ENCODE measurements around the gene CTXND2. TPM values are rescaled to one million over a fixed set of nuclear protein-coding genes. Genes with fewer than 3 reads are reported as not detected.

Gene CTXND2
- total RNA-seq, 1 donor from 2014 or later = not detected

DNA sequence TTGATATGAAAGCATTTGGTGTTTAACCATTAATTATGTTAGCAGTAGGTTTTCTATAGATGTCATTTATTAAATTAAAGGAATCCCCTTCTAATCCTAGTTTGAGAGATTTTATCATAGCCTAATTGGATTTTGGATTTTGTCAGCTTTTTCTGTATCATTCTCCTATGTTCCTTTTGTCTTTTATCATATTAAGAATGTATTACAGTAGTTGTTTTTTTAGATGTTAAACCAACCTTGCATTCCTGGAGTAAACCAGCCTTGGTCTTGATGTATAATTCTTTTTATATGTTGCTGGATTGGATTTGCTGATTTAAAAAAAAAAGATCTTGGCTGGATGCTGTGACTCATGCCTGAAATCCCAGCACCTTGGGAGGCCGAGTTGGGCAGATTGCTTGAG, 44.8 kb downstream of the CTXND2 start:
- Histone ChIP-seq H3K36me3 (ENCODE audit: control insufficient read depth, insufficient read depth, low read length) (no peaks in the 10 kb centered on the region), H3K4me3 (ENCODE audit: low read depth, low read length) (no peak overlapping the region), H3K27me3 (ENCODE audit: control insufficient read depth, insufficient read depth, low read length) (no peaks in the 10 kb centered on the region)
- DNase-seq (ENCODE audit: low read depth) = no peak
- TF ChIP-seq, protein P1, sequence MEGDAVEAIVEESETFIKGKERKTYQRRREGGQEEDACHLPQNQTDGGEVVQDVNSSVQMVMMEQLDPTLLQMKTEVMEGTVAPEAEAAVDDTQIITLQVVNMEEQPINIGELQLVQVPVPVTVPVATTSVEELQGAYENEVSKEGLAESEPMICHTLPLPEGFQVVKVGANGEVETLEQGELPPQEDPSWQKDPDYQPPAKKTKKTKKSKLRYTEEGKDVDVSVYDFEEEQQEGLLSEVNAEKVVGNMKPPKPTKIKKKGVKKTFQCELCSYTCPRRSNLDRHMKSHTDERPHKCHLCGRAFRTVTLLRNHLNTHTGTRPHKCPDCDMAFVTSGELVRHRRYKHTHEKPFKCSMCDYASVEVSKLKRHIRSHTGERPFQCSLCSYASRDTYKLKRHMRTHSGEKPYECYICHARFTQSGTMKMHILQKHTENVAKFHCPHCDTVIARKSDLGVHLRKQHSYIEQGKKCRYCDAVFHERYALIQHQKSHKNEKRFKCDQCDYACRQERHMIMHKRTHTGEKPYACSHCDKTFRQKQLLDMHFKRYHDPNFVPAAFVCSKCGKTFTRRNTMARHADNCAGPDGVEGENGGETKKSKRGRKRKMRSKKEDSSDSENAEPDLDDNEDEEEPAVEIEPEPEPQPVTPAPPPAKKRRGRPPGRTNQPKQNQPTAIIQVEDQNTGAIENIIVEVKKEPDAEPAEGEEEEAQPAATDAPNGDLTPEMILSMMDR (IDR thresholded peaks at IDR 0.05; ENCODE audit: insufficient read depth, low read length, poor library complexity, severe bottlenecking) = no peak

DNA sequence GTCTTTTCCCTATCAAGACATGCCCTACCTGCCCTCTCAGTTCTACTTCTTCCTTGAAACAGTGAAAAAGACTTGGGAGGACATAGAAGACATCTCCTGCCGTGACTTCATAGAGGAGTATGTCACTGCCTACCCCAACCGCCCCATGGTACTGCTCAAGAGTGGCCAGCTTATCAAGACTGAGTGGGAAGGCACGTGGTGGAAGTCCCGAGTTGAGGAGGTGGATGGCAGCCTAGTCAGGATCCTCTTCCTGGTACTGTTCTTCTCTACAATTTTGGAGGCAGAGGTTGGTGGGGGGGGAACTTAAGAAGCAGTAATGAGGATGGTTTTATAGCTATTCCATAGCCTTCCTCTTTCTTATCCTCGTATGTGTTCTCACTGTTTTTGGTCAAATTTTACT, 57.9 kb downstream of the CTXND2 start:
- Histone ChIP-seq H3K36me3 (ENCODE audit: control insufficient read depth, insufficient read depth, low read length) (peaks cover 2% of the 10 kb centered on the region), H3K27me3 (ENCODE audit: control insufficient read depth, insufficient read depth, low read length) (no peaks in the 10 kb centered on the region)

DNA sequence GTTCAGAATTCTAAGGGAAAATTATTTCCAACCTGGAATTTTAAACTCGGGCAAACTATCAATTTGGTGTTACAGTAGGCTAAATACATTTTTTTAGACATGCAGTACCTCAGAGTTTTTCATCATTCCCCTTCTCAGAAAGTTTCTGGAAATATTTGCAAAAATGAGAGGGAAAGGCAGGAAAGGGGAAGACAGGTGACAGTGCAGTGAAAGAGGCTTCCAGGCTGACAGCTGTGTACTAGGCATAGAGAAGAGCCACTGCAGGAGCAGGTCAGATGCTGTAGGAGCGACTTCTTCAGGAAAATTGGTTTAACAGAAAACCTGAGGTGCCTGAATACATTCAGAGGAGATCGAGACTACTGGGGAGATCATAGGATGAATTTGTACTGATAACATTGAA, 67.8 kb downstream of the CTXND2 start:
- Histone ChIP-seq H3K27me3 (ENCODE audit: control insufficient read depth, insufficient read depth, low read length) (no peaks in the 10 kb centered on the region), H3K36me3 (ENCODE audit: control insufficient read depth, insufficient read depth, low read length) (no peaks in the 10 kb centered on the region), H3K4me3 (ENCODE audit: low read depth, low read length) (no peak overlapping the region)
- TF ChIP-seq, protein P1 (IDR thresholded peaks at IDR 0.05; ENCODE audit: insufficient read depth, low read length, poor library complexity, severe bottlenecking) = no peak
- DNase-seq (ENCODE audit: low read depth) = no peak

More for the DNA sequence above, 57.9 kb downstream of the CTXND2 start:
- TF ChIP-seq, protein P1 (IDR thresholded peaks at IDR 0.05; ENCODE audit: insufficient read depth, low read length, poor library complexity, severe bottlenecking) = no peak
- DNase-seq (ENCODE audit: low read depth) = no peak
- H3K4me3 ChIP-seq (ENCODE audit: low read depth, low read length) = no peak overlapping the region

DNA sequence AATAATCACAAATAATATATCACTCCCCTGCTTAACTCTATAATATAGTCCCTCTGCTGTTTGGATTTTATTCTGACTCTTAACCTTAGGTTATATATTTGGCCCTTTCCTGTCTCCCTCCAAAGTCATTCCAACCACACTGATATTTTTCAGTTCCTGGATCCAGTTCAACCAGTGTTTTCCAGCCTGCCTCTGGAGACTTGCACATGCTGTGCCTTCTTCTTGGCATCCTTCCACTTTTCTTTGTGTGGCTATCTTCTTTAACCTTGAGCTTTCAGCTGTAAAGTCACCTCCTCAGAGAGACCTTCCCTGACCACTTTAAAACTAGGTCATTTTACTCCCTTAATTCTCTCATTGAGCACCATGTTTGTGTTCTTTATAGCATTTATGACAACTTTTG, 68.3 kb downstream of the CTXND2 start:
- Histone ChIP-seq H3K36me3 (ENCODE audit: control insufficient read depth, insufficient read depth, low read length) (no peaks in the 10 kb centered on the region), H3K4me3 (ENCODE audit: low read depth, low read length) (no peak overlapping the region), H3K27me3 (ENCODE audit: control insufficient read depth, insufficient read depth, low read length) (no peaks in the 10 kb centered on the region)
- TF ChIP-seq, protein P1 (IDR thresholded peaks at IDR 0.05; ENCODE audit: insufficient read depth, low read length, poor library complexity, severe bottlenecking) = no peak
- DNase-seq (ENCODE audit: low read depth) = no peak

DNA sequence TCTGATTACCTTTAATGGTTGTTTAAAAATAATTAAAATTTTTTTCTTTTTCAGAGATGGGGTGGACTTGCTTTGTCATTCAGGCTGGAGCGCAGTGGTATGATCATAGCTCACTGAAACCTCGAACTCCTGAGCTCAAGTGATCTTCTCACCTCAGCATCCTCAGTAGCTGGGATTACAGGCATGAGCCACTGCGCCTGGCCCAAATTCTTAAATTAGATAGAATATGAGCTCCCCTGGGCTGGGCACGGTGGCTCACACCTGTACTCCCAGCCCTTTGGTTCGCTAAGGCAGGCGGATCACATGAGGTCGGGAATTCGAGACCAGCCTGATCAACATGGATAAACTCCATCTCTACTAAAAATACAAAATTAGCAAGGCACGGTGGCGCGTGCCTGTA, 70.7 kb downstream of the CTXND2 start:
- TF ChIP-seq, protein P1 (IDR thresholded peaks at IDR 0.05; ENCODE audit: insufficient read depth, low read length, poor library complexity, severe bottlenecking) = no peak
- DNase-seq (ENCODE audit: low read depth) = no peak
- H3K4me3 ChIP-seq (ENCODE audit: low read depth, low read length) = no peak overlapping the region
- H3K36me3 ChIP-seq (ENCODE audit: control insufficient read depth, insufficient read depth, low read length) = no peaks in the 10 kb centered on the region
- H3K27me3 ChIP-seq (ENCODE audit: control insufficient read depth, insufficient read depth, low read length) = no peaks in the 10 kb centered on the region

DNA sequence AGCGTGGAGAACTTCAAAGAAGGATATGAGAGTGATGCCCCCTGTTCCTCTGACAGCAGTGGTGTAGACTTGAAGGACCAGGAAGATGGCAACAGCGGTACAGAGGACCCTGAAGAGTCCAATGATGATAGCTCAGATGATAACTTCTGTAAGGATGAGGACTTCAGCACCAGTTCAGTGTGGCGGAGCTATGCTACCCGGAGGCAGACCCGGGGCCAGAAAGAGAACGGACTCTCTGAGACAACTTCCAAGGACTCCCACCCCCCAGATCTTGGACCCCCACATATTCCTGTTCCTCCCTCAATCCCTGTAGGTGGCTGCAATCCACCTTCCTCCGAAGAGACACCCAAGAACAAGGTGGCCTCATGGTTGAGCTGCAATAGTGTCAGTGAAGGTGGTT, 73.7 kb downstream of the CTXND2 start:
- H3K27me3 ChIP-seq (ENCODE audit: control insufficient read depth, insufficient read depth, low read length) = no peaks in the 10 kb centered on the region
- DNase-seq (ENCODE audit: low read depth) = no peak
- H3K4me3 ChIP-seq (ENCODE audit: low read depth, low read length) = no peak overlapping the region
- TF ChIP-seq, protein P1 (IDR thresholded peaks at IDR 0.05; ENCODE audit: insufficient read depth, low read length, poor library complexity, severe bottlenecking) = no peak
- peaks cover 5% of the 10 kb centered on the region for H3K36me3 ChIP-seq (ENCODE audit: control insufficient read depth, insufficient read depth, low read length)
